Effector CD4-positive, alpha-beta T cell (primary cell): ENCODE data around the gene LY6G6F. TPM values are rescaled to one million over a fixed set of nuclear protein-coding genes. Genes with fewer than 3 reads are reported as not detected.

Source experiments
- DNase-seq: peaks from one replicate; pipeline ENCODE4 v3.0.0-alpha.2; 2020
- total RNA-seq: gene quantifications from one replicate; lab custom pipeline; 2026; lab: John Stamatoyannopoulos, UW

The LY6G6F gene, protein sequence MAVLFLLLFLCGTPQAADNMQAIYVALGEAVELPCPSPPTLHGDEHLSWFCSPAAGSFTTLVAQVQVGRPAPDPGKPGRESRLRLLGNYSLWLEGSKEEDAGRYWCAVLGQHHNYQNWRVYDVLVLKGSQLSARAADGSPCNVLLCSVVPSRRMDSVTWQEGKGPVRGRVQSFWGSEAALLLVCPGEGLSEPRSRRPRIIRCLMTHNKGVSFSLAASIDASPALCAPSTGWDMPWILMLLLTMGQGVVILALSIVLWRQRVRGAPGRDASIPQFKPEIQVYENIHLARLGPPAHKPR
- not detected for total RNA-seq

DNA sequence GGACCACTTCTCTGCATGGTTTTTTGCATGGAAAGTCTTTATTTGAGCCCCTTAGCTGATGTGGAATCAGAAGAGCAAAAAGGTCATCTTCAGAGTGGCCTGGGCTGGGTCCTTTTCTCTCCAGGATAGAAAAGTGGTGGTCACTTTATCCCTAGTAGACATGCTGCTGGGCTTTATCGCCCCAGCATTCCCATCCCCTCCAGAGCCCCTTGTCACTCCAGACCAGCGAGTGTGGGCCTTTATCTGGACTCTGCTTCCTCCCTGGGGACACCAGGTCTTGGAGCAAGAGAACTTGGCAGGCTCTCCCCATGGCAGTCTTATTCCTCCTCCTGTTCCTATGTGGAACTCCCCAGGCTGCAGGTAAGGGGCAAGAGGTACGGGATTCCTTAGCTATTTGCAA, at the start of gene LY6G6F:
Gene LY6G6F (plus strand): TSS at position 268 of the 400 bp plus-strand sequence. CDS start 41 bp downstream, at position 309.
- DNase-seq = no peak

DNA sequence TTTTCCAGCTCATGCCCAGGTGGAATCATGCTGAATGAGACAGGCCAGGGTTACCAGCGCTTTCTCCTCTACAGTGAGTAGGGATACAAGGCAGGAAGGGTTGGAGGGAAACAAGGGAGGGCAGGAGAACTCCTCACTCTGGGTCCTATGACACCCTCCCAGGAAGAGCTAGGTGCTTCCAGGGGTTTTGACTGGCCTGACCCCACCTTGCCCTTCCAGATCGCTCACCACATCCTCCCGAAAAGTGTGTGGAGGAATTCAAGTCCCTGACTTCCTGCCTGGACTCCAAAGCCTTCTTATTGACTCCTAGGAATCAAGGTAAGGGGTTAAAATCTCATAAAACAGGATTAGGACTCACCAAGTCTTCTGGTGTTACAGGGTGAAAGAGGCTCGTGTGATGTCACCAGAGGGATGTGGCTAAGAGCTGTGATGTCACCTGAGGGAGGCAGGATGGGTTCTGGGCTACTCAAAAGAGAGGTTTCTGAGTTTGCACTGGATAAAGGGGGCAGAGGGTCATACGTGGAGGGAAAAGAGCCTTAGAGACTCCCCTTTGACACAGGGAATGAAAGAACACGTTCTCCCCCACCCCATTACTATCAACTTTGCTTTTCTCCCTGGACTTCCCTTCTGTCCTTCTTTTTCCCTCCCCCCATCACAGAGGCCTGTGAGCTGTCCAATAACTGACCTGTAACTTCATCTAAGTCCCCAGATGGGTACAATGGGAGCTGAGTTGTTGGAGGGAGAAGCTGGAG, 49.1 kb upstream of the LY6G6F start:
- DNase-seq = no peak

DNA sequence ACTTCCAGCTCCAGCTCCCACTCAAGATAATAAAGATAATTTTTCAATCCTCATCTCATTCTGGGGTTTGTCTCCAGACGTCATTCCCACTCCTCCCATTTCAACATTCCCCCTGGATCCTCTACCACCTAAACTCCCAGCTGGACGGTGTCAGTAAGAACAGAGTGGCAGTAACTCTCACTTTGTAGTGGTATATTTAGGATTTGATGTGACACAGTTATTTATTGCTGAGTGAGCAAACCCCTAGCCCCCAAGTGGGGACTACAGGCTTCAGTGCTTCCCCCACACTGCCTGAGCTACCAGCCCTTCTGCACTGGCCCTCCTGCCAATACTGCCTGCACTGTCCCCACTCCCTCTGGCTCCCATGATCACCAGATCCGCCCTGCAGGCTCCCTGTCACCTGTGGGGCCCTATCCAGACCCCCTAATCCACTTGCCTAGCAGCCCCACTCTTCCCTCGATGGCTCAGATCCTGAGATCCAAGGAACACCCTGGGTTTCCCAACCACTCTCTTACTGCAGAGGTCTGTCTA, 48.4 kb upstream of the LY6G6F start:
- no peak for DNase-seq

DNA sequence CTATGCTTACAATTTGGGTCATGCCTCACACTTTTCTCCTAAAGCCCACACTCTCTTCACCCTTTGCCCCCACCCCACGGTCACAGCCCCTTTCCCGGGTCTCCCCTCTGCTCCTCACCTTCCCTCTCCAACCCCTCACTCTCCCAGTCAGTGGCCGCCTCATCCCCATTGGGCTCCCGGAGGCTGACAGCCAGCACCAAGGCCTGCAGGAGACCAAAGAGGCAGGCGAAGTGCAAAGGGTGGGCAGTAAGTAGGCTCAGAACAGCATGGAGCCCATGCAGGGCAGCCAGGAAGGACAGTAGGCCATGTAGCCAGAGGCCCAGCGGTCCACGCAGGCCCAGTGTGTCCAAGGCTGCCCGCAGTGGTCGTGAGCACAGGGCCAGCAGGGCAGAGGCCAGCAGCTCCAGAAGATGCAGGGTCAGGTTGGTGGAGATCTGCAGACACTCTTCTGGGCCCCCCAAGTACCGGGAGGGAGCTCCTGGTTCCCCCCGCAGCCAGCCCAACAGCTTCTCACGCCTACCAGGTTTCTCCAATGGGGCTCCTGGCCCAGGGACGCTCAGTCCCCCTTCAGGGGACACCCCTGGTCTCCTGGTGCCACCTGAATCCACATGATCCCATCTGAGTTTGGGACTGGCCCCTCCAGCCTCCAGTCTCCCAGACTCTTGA, 47.5 kb upstream of the LY6G6F start:
- no peak for DNase-seq

DNA sequence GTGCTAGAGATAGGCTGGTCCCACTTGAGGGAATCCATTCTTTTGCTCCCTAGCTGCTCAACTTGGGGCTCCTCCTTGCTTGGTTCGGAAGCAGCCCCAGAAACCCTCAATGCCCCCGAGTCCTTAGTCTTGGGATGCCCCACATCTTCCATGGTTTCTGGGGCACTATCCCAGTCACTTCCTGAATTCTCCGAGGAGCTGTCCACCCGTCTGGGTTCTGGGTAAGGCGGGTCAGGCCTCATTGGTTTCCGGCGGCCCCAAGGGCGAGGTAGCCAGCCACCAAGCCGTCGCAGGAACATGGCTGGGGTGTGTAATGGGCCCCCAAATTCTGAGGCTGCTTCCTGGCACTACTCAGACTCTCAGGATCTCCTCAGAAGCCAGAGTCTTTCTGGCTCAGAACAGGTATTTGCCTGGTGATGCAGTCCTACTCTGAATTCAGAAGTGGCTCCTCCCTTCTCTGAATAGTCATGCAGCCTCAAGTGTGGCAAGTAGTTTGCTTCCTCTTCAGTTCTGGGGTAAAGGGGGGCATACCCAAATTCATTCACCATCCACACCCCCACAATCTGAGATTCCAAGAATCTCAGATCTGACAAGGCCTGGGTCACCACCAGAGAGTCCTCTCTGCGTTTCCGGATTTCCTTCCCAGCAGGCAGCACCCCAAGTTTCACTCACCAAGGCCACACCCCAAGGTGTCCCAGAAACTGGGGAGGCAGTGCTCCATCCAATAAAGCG, 46.9 kb upstream of the LY6G6F start:
- DNase-seq = no peak

DNA sequence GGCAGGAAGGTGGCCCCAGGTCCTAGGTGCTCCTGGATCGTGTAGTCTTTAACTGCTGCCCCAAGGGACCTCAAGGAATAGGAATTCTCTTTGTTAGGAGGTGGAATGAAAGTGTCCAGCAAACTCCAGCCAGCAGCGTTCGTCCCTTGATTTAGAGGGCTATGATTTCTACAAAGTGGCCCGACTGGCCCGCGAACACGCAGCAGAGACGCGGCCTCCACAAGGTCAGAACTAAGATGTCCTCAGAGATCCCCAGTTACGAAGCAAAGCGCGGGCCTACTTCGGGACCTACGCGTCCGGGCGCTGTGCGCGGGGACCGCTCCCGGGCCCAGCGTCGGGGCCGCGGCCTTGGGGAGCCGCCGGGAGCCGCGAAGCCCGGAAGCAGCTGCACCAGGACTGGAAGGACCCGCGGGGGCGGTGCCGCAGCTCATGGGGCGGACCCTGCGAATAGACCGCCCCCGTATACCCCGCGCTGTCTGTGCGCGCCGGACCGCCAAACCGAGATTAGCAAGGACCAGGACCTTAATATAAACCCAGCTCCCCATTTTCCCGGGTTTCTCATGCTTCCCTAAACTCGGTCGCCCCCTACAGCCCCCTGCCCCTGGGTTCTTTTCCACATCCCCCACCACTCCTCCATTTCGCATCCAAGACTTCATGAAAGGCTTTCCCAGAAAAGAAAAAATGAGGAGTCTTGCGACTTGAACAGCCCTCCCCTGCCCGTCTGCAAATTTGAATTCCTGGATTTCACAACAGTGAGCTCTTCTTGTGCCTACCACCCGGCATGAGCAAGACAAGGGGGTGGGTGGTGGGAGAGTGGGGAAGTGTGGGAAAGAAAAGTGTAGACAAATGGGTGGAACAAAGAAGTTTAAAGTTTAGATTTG, 46.0 kb upstream of the LY6G6F start, which contains the start of gene C6orf47:
Gene C6orf47 (minus strand): TSS at position 398 of the 881 bp plus-strand sequence. CDS start 831 bp downstream, outside the sequence.
- peak; percentile 68 for DNase-seq

DNA sequence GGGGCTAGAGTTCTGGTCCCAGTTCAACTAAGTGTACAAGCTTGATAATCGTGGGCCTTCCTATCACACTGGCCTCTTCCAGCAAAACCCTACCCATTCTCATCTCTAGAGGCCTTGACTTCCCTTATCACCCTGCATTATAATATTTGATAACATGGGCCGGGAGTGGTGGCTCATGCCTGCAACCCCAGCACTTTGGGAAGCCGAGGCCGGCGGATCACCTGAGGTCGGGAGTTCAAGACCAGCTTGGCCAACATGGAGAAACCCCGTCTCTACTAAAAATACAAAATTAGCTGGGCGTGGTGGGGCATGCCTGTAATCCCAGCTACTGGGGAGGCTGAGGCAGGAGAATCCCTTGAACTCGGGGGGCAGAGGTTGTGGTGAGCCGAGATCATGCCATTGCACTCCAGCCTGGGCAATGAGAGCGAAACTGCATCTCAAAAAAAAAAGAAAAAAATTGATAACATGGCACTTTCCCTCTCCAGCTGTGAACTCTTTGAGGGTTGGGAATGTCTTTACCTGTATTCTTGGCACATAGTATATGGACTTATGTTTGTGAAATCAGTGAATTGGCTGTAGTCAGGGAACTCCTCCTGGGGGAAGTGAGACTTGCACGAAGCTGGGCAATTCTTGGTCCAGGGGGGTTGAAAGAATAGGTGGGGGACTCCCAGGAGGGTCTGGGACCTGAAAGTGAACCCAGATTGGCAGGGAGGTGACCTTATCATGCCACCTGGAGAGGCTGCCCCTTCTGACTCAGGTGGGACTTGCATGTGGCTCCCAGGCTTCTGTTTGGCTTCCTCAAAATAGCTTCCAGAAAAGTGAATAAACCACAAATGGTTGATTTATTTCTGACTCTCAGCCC, 45.2 kb upstream of the LY6G6F start:
- no peak for DNase-seq

DNA sequence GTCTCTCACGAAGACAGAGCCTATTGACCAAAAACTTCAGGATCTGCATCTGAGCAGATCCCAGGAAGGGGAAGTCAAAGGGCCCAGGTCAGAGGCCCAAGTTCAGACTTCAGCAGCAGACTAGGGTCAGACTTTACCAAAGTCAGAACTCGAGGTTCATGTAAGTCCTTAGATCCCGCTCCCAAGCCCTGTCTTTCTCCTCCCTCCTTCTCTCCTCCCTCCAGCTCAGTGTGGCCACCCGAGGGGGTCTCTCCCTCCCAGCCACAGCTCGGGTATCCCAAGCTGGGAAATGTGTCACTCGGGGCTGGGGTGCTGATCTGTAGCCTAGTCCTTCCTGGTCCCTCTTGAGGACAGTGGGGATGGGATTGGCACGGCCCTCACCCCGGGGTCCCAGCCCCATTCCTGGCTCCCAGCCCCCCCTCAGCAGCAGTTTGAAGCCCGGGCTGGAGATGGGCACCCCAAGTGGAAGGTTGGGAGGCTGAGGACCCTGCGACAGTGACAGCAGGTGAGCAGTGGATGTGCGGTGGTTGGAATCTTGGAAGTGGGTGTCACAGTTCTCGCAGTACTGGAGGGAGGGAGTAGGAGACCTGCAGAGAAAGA, 44.4 kb upstream of the LY6G6F start:
- DNase-seq = no peak

DNA sequence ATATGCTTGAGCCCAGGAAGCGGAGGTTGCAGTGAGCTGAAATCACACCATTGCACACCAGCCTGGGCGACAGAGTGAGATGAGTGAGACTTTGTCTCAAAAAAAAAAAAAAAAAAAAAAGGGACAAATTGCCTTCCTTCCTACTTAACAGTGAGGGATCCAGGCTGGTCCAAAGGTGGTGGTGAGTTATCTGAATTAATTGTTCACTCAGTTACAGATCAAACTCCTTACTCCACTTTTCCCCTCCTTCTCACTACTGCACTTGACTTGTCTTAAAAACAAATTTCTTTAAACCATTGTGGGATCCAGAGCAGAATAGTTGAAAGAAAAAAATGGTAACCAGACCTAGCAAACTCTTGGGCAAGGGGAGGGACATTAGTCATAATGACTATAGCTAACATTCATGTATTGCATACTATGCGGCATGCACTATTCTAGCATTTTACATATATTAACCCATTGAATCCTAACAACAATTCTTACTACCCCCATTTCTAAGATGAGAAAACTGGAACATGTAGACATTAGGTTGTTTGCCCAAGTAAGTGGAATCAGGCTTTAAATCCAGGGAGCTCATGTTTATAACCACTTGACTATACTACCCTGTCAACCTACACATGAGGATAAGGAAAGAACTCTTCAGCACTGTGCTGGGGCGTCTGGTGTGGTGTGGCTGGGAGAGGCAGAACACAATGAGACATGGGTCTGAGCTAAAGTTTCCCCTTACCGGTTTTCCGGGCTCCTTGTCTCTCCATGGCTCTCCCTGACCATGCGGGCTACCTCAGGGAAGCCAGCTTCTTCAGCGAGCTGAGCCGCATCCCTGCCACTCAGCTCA, 43.3 kb upstream of the LY6G6F start:
- DNase-seq = no peak

DNA sequence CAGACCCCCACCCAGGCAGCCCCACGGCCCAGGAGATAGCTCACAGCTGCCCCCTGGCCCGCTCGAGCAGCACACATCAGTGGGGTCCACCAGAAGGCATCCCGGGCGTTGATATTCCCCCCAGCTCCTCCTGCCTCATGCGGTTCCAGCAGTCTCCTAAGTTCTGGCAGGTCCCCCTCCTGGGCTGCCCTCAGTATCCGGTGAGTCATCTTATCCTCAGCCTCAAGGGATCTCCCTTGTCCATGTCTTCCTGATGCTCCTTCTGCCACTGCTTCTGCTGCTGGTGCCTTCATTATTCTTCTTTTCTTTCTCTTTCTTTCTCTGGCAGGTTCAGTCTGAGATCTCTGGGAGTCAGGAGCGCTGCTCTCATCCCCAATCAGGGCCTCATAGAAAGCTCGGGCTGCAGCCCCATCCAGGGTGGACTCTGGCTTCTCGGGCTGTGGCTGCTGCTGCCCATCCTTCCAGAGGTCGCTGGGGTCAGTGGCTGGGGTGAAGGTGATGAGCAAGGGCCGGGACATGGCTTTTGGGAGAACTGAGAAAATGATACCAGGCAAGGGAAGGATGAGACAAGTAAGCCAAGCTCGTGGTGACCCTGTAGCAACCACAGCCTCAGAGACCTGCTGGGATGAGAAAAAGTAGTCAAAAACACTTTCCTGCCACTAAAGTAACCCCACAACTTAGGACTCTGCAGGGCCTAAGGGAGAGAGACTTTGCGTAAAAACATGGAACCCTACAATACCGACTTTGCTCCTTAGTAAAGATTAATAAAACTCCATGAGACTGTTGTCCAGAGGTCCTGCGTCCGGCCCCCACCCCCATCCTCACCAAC, 42.5 kb upstream of the LY6G6F start:
- DNase-seq = no peak

DNA sequence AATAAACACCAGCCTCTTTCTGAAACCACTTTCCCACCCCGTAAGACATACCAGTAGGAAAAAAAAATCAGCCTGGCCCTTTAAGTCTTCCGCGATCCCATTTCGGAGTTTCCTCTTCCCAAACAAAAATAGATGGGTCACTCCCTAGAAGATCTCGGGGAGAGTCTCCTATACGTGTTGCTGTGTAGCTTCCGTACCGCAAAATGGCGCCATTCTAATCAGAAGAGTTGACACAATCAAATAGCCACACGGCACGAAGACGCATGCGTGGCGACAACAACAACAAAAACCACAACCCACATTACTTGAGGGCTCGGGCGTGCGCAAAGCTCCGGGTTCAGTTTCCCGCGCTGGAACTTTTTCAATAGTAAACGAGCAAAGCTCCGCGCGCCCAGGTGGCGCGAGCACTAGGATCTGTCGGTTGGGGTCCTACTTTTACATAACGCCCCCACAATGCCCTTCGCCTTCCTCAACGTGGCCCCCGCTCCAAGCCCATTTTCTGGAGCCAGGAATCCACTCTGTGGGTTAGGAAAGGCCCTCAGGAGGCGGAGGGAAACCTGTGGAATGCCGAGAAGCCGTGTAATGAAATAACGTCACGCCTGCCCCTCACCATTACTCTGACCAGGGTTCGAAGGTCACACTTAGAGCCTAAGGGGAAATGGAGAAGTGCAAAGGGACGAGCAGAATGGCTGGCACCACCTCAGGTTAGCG, 41.7 kb upstream of the LY6G6F start, which contains the start of gene GPANK1:
Gene GPANK1 (minus strand): TSS at position 208 of the 711 bp plus-strand sequence. CDS start 519 bp downstream, outside the sequence.
- peak; percentile 87 for DNase-seq

DNA sequence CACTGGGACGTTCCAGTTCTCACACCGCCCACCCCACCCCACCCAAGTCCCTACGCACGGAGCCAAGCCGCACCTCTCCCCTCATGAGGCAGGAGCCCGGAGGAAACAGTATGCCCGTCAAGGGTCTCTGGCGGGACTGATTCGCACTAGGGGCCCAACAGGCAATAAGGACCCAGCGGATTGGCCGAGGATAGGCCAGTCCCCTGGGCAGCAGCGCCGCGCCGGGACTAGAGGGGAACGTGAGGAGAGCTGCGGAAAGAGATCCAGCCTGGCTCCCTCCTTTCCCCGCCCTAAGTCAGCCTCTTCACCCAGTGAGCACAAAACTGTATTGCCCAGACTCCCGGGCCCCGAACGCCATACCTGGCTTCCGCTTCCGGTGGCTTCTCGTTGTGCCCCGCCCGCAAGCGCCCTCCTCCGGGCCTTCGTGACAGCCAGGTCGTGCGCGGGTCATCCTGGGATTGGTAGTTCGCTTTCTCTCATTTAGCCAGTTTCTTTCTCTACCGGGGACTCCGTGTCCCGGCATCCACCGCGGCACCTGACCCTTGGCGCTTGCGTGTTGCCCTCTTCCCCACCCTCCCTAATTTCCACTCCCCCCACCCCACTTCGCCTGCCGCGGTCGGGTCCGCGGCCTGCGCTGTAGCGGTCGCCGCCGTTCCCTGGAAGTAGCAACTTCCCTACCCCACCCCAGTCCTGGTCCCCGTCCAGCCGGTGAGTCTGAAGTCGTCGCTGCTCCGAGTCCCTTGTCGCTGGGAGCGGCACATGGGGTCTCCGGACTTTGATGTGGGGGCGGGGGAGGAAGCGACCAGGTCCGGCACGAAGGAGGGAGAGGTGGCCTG, 40.9 kb upstream of the LY6G6F start, which contains the start of gene CSNK2B:
Gene CSNK2B (plus strand): TSS at position 580 of the 836 bp plus-strand sequence. CDS start 752 bp downstream, outside the sequence.
- peak; percentile 99 for DNase-seq

DNA sequence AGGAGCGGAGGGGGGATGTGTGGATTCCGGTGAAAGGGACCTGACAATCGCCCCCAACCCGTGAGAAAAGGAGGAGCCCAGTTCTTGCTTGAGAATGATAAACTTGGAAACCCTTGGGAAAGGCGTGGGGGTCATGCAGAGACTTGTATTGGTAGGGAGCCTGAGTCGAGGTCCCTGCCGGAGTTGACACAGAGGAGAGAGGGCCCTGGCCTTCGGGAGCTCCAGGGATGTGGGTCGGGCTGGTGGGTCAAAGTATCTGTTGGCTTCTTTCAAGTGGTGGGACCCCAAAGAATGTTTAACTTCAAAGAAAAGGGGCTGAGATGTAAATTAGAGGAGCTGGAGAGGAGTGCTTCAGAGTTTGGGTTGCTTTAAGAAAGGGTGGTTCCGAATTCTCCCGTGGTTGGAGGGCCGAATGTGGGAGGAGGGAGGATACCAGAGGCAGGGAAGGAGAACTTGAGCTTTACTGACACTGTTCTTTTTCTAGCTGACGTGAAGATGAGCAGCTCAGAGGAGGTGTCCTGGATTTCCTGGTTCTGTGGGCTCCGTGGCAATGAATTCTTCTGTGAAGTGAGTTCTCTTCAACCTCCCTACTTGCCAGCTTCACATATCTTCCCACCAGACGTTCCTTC, 40.2 kb upstream of the LY6G6F start:
- no peak for DNase-seq

DNA sequence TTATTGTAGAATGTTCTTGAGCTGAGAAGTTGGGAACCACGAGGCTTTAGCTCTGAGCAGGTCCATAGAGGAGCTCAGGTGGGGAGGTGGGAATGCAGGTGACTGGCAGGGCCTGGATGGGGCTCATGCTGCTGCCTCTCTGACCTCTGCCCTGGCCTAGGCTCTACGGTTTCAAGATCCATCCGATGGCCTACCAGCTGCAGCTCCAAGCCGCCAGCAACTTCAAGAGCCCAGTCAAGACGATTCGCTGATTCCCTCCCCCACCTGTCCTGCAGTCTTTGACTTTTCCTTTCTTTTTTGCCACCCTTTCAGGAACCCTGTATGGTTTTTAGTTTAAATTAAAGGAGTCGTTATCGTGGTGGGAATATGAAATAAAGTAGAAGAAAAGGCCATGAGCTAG, 37.0 kb upstream of the LY6G6F start, which contains the start of gene LY6G5B:
Gene LY6G5B (plus strand): TSS at position 301 of the 400 bp plus-strand sequence. CDS start 975 bp downstream, outside the sequence.
- DNase-seq = no peak

DNA sequence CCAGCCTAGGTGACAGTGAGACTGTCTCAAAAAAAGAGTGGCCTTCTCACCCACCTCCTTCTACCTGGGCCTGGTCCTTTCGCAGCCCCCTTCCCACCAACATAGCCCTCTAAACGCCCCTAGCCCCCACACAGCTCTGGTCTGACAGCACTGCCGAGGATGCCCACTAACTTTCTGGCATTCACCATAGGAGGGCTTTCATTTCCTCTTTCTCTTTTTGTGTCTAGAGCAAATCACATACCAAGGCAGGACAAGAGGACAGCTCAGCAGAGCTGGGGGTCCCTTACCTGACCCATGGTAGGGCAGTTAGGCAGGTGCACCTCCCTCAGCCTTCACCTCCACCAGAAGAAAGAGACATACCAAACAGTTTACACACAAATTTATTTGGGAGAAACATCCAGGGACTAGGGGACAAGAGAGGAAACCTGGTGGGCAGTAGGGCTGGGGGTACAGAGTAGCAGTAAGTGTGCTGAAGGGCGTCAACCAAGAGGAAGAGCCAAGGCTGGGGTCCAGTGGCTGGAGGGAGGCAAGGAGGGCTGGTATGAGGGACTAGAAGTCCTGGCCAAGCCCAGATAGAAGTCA, 30.3 kb upstream of the LY6G6F start:
- DNase-seq = no peak
